Measurements from ENCODE around the gene RNF19B.

RNF19B gene

GRCh38 chr1:32888134-32888533 is 76.5 kb downstream of the RNF19B start:
- no peaks in the 10 kb centered on the region for H3K9me3 ChIP-seq (replicated peaks; ENCODE audit: low read length)
- peaks cover 7% of the 10 kb centered on the region for H3K4me1 ChIP-seq (ENCODE audit: control insufficient read depth, insufficient read depth, low read length)
- no peak overlapping the region for H3K4me2 ChIP-seq (ENCODE audit: low read length)
- peaks cover 89% of the 10 kb centered on the region for H3K27me3 ChIP-seq (ENCODE audit: control insufficient read depth, insufficient read depth, low read length)
- no peak overlapping the region for H3K4me3 ChIP-seq (ENCODE audit: low read length)
- H3K36me3 ChIP-seq (ENCODE audit: insufficient read depth, low read length) = no peaks in the 10 kb centered on the region
- H3K9ac ChIP-seq (ENCODE audit: low read depth, low read length) = no peak overlapping the region

- Histone ChIP-seq H3K4me2 (ENCODE audit: low read length) (no peak overlapping the region), H3K27me3 (ENCODE audit: control insufficient read depth, insufficient read depth, low read length) (peaks cover 87% of the 10 kb centered on the region), H3K9me3 (replicated peaks; ENCODE audit: low read length) (no peaks in the 10 kb centered on the region), H3K9ac (ENCODE audit: low read depth, low read length) (no peak overlapping the region), H3K36me3 (ENCODE audit: insufficient read depth, low read length) (no peaks in the 10 kb centered on the region), H3K4me3 (ENCODE audit: low read length) (no peak overlapping the region), H3K4me1 (ENCODE audit: control insufficient read depth, insufficient read depth, low read length) (peaks cover 2% of the 10 kb centered on the region)
These were observed 77.0 kb downstream of the RNF19B start for GRCh38 chr1:32887623-32888022.

DNA sequence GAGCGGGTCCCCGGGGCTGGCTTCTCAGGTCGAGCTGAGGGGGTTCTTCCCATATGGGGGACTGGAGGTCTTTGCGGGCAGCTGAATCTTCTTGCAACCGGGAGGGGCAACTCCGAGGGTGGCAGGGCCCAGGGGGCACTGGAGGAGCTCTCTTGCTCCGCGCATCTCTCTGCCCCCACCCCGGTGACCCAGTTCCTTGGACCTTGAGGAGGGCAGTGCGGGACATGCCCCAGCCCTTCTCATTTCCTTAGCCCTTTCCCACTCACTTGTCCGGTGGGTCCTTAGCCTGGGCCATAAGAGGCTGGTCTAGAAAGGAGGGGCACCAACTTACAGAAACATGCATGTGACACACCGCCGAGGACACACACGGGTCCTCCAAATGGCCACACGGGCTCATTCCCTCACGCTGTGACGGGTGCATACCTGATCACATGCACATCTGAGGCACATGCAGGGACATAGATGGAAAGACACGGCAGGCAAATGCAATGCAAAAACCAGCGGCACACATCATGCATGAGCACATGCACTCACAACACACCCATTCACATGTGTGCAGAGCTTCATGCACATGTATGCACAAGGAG is 77.7 kb downstream of the RNF19B start:
- Histone ChIP-seq H3K4me3 (ENCODE audit: low read length) (no peak overlapping the region), H3K36me3 (ENCODE audit: insufficient read depth, low read length) (no peaks in the 10 kb centered on the region), H3K9ac (ENCODE audit: low read depth, low read length) (no peak overlapping the region), H3K4me2 (ENCODE audit: low read length) (peak overlapping the region; percentile 39), H3K9me3 (replicated peaks; ENCODE audit: low read length) (no peaks in the 10 kb centered on the region), H3K4me1 (ENCODE audit: control insufficient read depth, insufficient read depth, low read length) (no peaks in the 10 kb centered on the region), H3K27me3 (ENCODE audit: control insufficient read depth, insufficient read depth, low read length) (peaks cover 80% of the 10 kb centered on the region)

Data from skeletal muscle satellite cell (primary cell).